ENCODE data around the gene INSL3. TPM values are rescaled to one million over a fixed set of nuclear protein-coding genes. Genes with fewer than 3 reads are reported as not detected.

The INSL3 gene
- total and polyA plus RNA-seq, 2 of the 8 experiments (the other 6 are each of a cell fraction or from before 2014, with no cell fraction given), result 0.41 to 1.5 TPM

DNA sequence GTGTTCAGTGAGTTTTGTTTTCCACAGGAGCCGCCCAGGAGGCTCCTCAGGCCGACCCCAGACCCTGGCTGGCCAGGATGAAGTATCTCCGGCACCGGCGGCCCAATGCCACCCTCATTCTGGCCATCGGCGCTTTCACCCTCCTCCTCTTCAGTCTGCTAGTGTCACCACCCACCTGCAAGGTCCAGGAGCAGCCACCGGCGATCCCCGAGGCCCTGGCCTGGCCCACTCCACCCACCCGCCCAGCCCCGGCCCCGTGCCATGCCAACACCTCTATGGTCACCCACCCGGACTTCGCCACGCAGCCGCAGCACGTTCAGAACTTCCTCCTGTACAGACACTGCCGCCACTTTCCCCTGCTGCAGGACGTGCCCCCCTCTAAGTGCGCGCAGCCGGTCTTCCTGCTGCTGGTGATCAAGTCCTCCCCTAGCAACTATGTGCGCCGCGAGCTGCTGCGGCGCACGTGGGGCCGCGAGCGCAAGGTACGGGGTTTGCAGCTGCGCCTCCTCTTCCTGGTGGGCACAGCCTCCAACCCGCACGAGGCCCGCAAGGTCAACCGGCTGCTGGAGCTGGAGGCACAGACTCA is 13.5 kb downstream of the INSL3 start:
- WGBS, 2 experiments (ENCODE audit: extremely low coverage in 1 of 2, insufficient coverage in 1 of 2, insufficient read length in 1 of 2, insufficient replicate concordance in 2 of 2, low coverage in 1 of 2, low lambda C conversion rate in 2 of 2, missing lambda C conversion rate in 1 of 2), result 89% methylated on average over 25 of the region's 38 CpGs; no CpG with 5 or more reads in 1 of the 2 experiments
- CTCF ChIA-PET (ENCODE audit: partially characterized antibody), result no interaction called here
- POLR2A ChIA-PET (ENCODE audit: partially characterized antibody), result interaction anchor here (1.0 kb wide), 1 partner anchor 56 kb away, joined by 3 read pairs; no protein-coding TSS in a partner anchor

More for the DNA sequence above, 13.5 kb downstream of the INSL3 start:
- H3K4ac ChIP-seq (replicated peaks; ENCODE audit: insufficient read length, low read depth, low read length), result no peak overlapping the region
- no peak overlapping the region for H2BK20ac ChIP-seq (ENCODE audit: low read length)
- H3K18ac ChIP-seq (ENCODE audit: extremely low read depth, low read length), result no peak overlapping the region
- H3K79me1 ChIP-seq (ENCODE audit: low read depth, low read length), result no peaks in the 10 kb centered on the region
- TF ChIP-seq SP2 (IDR thresholded peaks at IDR 0.05; ENCODE audit: low read length), result no peak
- no peak overlapping the region for H3K27ac ChIP-seq (ENCODE audit: low read depth, low read length)
- no peak overlapping the region for H2BK12ac ChIP-seq (ENCODE audit: low read depth, low read length)
- no peaks in the 10 kb centered on the region for H3K79me2 ChIP-seq (ENCODE audit: control insufficient read depth in 1 of 2, insufficient read depth in 2 of 2, low read length in 2 of 2)
- no peaks in the 10 kb centered on the region for H3K36me3 ChIP-seq (ENCODE audit: control insufficient read depth in 2 of 4, insufficient read depth in 4 of 4, low read length in 3 of 4)
- FAIRE-seq, result no peak
- H4K20me1 ChIP-seq (replicated peaks in 1 of 2; ENCODE audit: control insufficient read depth in 1 of 2, insufficient read depth in 2 of 2, low read length in 2 of 2), result no peaks in the 10 kb centered on the region
- H2BK15ac ChIP-seq (ENCODE audit: low read length), result no peak overlapping the region
- H3K27me3 ChIP-seq (replicated peaks in 1 of 4; ENCODE audit: control insufficient read depth in 3 of 4, extremely low read depth in 1 of 4, insufficient read depth in 3 of 4, low read length in 3 of 4), result no peaks in the 10 kb centered on the region
- no peak for DNase-seq (ENCODE audit: low read depth in 1 of 2, low spot score in 2 of 2)
- H3K4me1 ChIP-seq (replicated peaks in 1 of 4; ENCODE audit: control insufficient read depth in 3 of 4, insufficient read depth in 4 of 4, low read length in 3 of 4), result no peaks in the 10 kb centered on the region
- H4K91ac ChIP-seq (replicated peaks; ENCODE audit: insufficient read length, low read length), result no peak overlapping the region
- H3K4me2 ChIP-seq (ENCODE audit: insufficient read depth in 1 of 2, low read depth in 2 of 2, low read length in 2 of 2), result no peak overlapping the region
- no peaks in the 10 kb centered on the region for H3K9me3 ChIP-seq (ENCODE audit: insufficient read depth in 2 of 2, low read depth in 1 of 2, low read length in 1 of 2)
- H3K23ac ChIP-seq (ENCODE audit: insufficient read length), result no peak overlapping the region
- H3K14ac ChIP-seq (ENCODE audit: insufficient read length), result no peak overlapping the region
- no peak overlapping the region for H4K5ac ChIP-seq (ENCODE audit: insufficient read length, low read depth, low read length)
- no peak overlapping the region for H3K56ac ChIP-seq (replicated peaks; ENCODE audit: insufficient read length, low read depth, low read length)
- H3K23me2 ChIP-seq (ENCODE audit: low read depth, low read length), result peaks cover 2% of the 10 kb centered on the region; the same call in 1 of the 2 replicates
- H4K8ac ChIP-seq (ENCODE audit: extremely low read depth, insufficient read depth, low read length), result no peak overlapping the region
- H3K4me3 ChIP-seq (ENCODE audit: extremely low read depth in 1 of 4, insufficient read depth in 2 of 4, low read depth in 3 of 4, low read length in 4 of 4), result no peak overlapping the region
- no peak overlapping the region for H2AK5ac ChIP-seq (ENCODE audit: low read depth, low read length)
- no peak overlapping the region for H2AFZ ChIP-seq (ENCODE audit: low read length)
- H2BK5ac ChIP-seq (ENCODE audit: low read depth, low read length), result no peak overlapping the region
- no peak overlapping the region for H3K9ac ChIP-seq (replicated peaks in 1 of 4; ENCODE audit: extremely low read depth in 1 of 4, low read depth in 3 of 4, low read length in 3 of 4)
- H2BK120ac ChIP-seq (replicated peaks; ENCODE audit: low read depth, low read length), result no peak overlapping the region

Data from H1 (cell line).